ENCODE results near the gene OCA2. TPM values are rescaled to one million over a fixed set of nuclear protein-coding genes. Genes with fewer than 3 reads are reported as not detected.
"Not testable (repeated sequence)": the region's sequence is repeated elsewhere in the genome, so short reads cannot be mapped to it uniquely, and the experiment has no call there.

OCA2 gene
- total RNA-seq (ENCODE audit: low replicate concordance), result not detected in 2 replicates

GRCh38 chr15:28098766-28099554 lies at the start of gene OCA2:
Gene OCA2, minus strand, starts transcription at chr15:28099315. Its CDS starts 17,441 bp downstream, at chr15:28081874.
- TF ChIP-seq, protein P1, sequence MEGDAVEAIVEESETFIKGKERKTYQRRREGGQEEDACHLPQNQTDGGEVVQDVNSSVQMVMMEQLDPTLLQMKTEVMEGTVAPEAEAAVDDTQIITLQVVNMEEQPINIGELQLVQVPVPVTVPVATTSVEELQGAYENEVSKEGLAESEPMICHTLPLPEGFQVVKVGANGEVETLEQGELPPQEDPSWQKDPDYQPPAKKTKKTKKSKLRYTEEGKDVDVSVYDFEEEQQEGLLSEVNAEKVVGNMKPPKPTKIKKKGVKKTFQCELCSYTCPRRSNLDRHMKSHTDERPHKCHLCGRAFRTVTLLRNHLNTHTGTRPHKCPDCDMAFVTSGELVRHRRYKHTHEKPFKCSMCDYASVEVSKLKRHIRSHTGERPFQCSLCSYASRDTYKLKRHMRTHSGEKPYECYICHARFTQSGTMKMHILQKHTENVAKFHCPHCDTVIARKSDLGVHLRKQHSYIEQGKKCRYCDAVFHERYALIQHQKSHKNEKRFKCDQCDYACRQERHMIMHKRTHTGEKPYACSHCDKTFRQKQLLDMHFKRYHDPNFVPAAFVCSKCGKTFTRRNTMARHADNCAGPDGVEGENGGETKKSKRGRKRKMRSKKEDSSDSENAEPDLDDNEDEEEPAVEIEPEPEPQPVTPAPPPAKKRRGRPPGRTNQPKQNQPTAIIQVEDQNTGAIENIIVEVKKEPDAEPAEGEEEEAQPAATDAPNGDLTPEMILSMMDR (IDR thresholded peaks at IDR 0.05; ENCODE audit: insufficient read depth, low read length), result no peak
- DNase-seq (ENCODE audit: low read depth), result peak; percentile 12
- H3K4me3 ChIP-seq (ENCODE audit: low read depth, low read length), result no peak within 1 kb of the TSS

- DNase-seq (ENCODE audit: low read depth), result no peak
- TF ChIP-seq, protein P1 (IDR thresholded peaks at IDR 0.05; ENCODE audit: insufficient read depth, low read length), result no peak
- no peak overlapping the region for H3K4me3 ChIP-seq (ENCODE audit: low read depth, low read length)
Measured at GRCh38 chr15:28147801-28148200, 48.7 kb upstream of the OCA2 start.

GRCh38 chr15:28145419-28145818 lies 46.3 kb upstream of the OCA2 start:
- DNase-seq (ENCODE audit: low read depth), result not testable (repeated sequence)

GRCh38 chr15:28140062-28140461 lies 40.9 kb upstream of the OCA2 start:
- no peak for DNase-seq (ENCODE audit: low read depth)
- H3K4me3 ChIP-seq (ENCODE audit: low read depth, low read length), result no peak overlapping the region
- TF ChIP-seq, protein P1 (IDR thresholded peaks at IDR 0.05; ENCODE audit: insufficient read depth, low read length), result no peak

More at GRCh38 chr15:28145419-28145818, 46.3 kb upstream of the OCA2 start:
- not testable (repeated sequence) for H3K4me3 ChIP-seq (ENCODE audit: low read depth, low read length)

- H3K4me3 ChIP-seq (ENCODE audit: low read depth, low read length); DNase-seq (ENCODE audit: low read depth): not testable (repeated sequence)
Measured at GRCh38 chr15:28137408-28138039, 38.4 kb upstream of the OCA2 start.

DNA sequence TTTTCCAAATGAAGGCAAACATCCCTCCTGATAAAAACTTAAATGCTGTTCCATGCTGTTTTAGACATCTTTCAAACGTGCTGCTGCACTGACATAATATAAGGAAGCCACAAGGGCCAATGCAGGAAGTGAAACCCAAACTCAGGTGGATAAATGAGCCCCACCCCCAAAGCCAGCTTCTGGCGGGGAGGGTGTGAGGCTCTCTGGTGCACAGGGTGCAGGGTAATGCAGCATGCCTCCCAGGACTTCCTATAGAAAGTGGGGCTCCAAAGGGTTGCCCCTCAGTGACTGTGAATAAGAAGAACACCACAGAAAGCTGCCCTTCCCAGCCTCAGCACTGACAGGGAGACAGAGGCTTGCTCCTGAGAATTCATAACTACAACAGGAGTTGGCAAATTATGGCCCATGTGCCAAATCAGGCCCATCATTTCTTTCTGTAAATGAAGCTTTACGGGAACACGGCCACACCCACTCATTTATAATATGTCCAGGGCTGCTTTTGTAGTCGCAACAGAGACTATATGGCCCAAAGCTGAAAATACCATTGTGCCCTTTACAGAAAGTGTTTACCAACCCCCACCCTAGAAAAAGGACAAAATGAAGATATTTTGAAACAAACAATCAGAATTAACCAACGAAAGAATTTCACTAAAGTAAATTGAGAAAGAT lies 37.3 kb upstream of the OCA2 start:
- H3K4me3 ChIP-seq (ENCODE audit: low read depth, low read length); DNase-seq (ENCODE audit: low read depth): not testable (repeated sequence)

DNA sequence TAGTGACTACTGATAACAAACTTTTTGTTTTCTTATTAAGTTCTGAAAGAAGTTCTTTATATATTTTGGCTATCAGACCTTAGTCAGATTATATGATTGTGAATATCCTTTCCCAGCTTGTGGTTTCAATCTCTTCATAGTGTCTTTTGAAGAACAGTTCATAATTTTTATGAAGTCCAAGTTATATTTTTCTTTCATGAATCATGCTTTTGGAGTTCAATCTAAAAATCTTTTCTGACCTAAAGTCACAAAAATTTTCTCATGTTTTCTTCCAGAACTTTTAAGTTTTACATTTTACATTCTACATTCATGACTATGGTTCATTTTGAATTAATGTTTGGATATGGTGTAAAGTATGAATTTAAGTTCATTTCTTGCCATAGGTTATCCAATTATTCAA lies 34.2 kb upstream of the OCA2 start:
- no peak overlapping the region for H3K4me3 ChIP-seq (ENCODE audit: low read depth, low read length)
- peak; percentile 41 for DNase-seq (ENCODE audit: low read depth)

More for the DNA sequence above, 34.2 kb upstream of the OCA2 start:
- TF ChIP-seq, protein P1 (IDR thresholded peaks at IDR 0.05; ENCODE audit: insufficient read depth, low read length), result no peak
